ENCODE data around the gene FBXL16. TPM values are rescaled to one million over a fixed set of nuclear protein-coding genes. Genes with fewer than 3 reads are reported as not detected.

FBXL16 gene
- total RNA-seq, 1 donor from 2014 or later = 0.20 TPM

GRCh38 chr16:643050-643368 lies 62.6 kb downstream of the FBXL16 start:
- DNase-seq (ENCODE audit: low read depth, low spot score) = no peak

Other genes with a start within 250 kb of the FBXL16 start
- 39.0 and 40.7 TPM in 2 replicates for gene CAPN15, start 178.1 kb downstream of the FBXL16 start, total RNA-seq
- gene PRR35, start 145.4 kb downstream of the FBXL16 start, total RNA-seq = not detected in 2 replicates
- 0.71 and 2.1 TPM in 2 replicates for gene NHLRC4, start 138.8 kb downstream of the FBXL16 start, total RNA-seq
- gene PIGQ, start 135.8 kb downstream of the FBXL16 start, total RNA-seq = 21.0 and 24.1 TPM in 2 replicates
- gene RAB40C, start 115.7 kb downstream of the FBXL16 start, total RNA-seq = 11.9 and 12.9 TPM in 2 replicates
- gene WFIKKN1, start 74.8 kb downstream of the FBXL16 start, total RNA-seq = 0.07 TPM in 2 replicates
- 61.9 and 101 TPM in 2 replicates for gene METTL26, start 69.5 kb downstream of the FBXL16 start, total RNA-seq
- 14.2 and 22.3 TPM in 2 replicates for gene MCRIP2, start 64.0 kb downstream of the FBXL16 start, total RNA-seq
- 10.7 and 14.8 TPM in 2 replicates for gene WDR90, start 56.4 kb downstream of the FBXL16 start, total RNA-seq
- 36.0 and 37.2 TPM in 2 replicates for gene RHOT2, start 37.7 kb downstream of the FBXL16 start, total RNA-seq
- gene RHBDL1, start 30.1 kb downstream of the FBXL16 start, total RNA-seq = 0.71 and 0.73 TPM in 2 replicates
- 131 and 146 TPM in 2 replicates for gene STUB1, start 25.4 kb downstream of the FBXL16 start, total RNA-seq
- 28.8 and 30.9 TPM in 2 replicates for gene JMJD8, start 21.5 kb downstream of the FBXL16 start, total RNA-seq
- gene WDR24, start 15.4 kb downstream of the FBXL16 start, total RNA-seq = 4.0 and 4.7 TPM in 2 replicates
- 30.9 and 68.3 TPM in 2 replicates for gene METRN, start 9.3 kb upstream of the FBXL16 start, total RNA-seq
- gene ANTKMT, start 15.3 kb upstream of the FBXL16 start, total RNA-seq = 23.1 and 28.8 TPM in 2 replicates
- 1.3 and 1.4 TPM in 2 replicates for gene CCDC78, start 20.6 kb upstream of the FBXL16 start, total RNA-seq
- gene HAGHL, start 21.3 kb upstream of the FBXL16 start, total RNA-seq = 6.4 and 17.6 TPM in 2 replicates
- gene CIAO3, start 35.2 kb upstream of the FBXL16 start, total RNA-seq = 32.9 and 48.5 TPM in 2 replicates
- gene MSLN, start 54.9 kb upstream of the FBXL16 start, total RNA-seq = not detected in 2 replicates
- gene RPUSD1, start 82.6 kb upstream of the FBXL16 start, total RNA-seq = 41.9 and 45.0 TPM in 2 replicates
- 14.2 and 21.4 TPM in 2 replicates for gene CHTF18, start 82.8 kb upstream of the FBXL16 start, total RNA-seq
- gene GNG13, start 94.9 kb upstream of the FBXL16 start, total RNA-seq = not detected in 2 replicates

Data from pulmonary artery endothelial cell (primary cell).